Endothelial cell of umbilical vein (primary cell): ENCODE data around the gene ESPN. TPM values are rescaled to one million over a fixed set of nuclear protein-coding genes. Genes with fewer than 3 reads are reported as not detected.

Experiments used
- BruUV-seq: library from RNA; stranded (reverse); fragments of 400-500 nt; replicated peaks from 2 replicates; lab custom pipeline; 2021; lab: Mats Ljungman, UMichigan
- CTCF ChIA-PET: fragments of 300-600, 350-600 bp; sonication (Branson Sonifier 250); formaldehyde crosslinking; loops from one replicate; lab custom pipeline; 2021; ENCODE audit warnings: antibody characterized with exemption, inconsistent platforms; lab: Charles Lee
- POLR2A ChIA-PET: fragments of 300-600, 350-600 bp; sonication (Branson Sonifier 250); formaldehyde crosslinking; loops from one replicate; lab custom pipeline; 2021; ENCODE audit warnings: antibody characterized with exemption, inconsistent platforms; lab: Charles Lee
- DNase-seq: peaks from one replicate; pipeline ENCODE4 v3.0.0-alpha.2; 2011; ENCODE audit warnings: low read depth, low spot score
- FAIRE-seq: peaks from 2 replicates; lab custom pipeline; 2011; peaks lifted over from hg19 to GRCh38; lab: Jason Lieb, UNC
- H2AFZ ChIP-seq: 2 replicates; pipeline ENCODE4 v1.6.0; 2012; ENCODE audit warnings: low read depth, low read length, control low read depth, inconsistent platforms
- H3K27ac ChIP-seq: 2 replicates; pipeline ENCODE4 v1.5.1; 2011; ENCODE audit warnings: low read depth, mild to moderate bottlenecking, control low read depth, low read length, moderate library complexity; ENCODE audit not compliant: insufficient read depth
- H3K27me3 ChIP-seq, 2 experiments: 2 replicates each; pipeline versions ENCODE4 v1.6.0 to v1.6.1; 2011; ENCODE audit warnings: low read length in 2 of 2, mixed read lengths in 1 of 2; ENCODE audit not compliant: control insufficient read depth in 2 of 2, insufficient read depth in 2 of 2
- H3K36me3 ChIP-seq, 2 experiments: 2 replicates in 1 of 2; 3 replicates in 1 of 2; pipeline ENCODE4 v1.5.1; 2011; ENCODE audit warnings: low read length in 2 of 2, mild to moderate bottlenecking in 1 of 2, moderate library complexity in 1 of 2; ENCODE audit not compliant: control insufficient read depth in 2 of 2, insufficient read depth in 2 of 2; ENCODE audit errors: extremely low read depth in 1 of 2
- H3K4me1 ChIP-seq: 3 replicates; pipeline ENCODE4 v1.5.1; 2011; ENCODE audit warnings: mild to moderate bottlenecking, low read length; ENCODE audit not compliant: control insufficient read depth, insufficient read depth; ENCODE audit errors: extremely low read depth
- H3K4me2 ChIP-seq: 2 replicates; pipeline ENCODE4 v1.6.1; 2011; ENCODE audit warnings: low read length, control low read depth, mixed read lengths; ENCODE audit not compliant: insufficient read depth
- H3K4me3 ChIP-seq, 3 experiments: fragments of 200-600 bp in 1 of 3; sonication (generic), shearing (Covaris generic) in 1 of 3; replicated peaks in 1 of 3; 2 replicates each; pipeline ENCODE4 v1.5.1; 2011 to 2016; ENCODE audit warnings: control low read depth in 3 of 3, low read length in 3 of 3, mild to moderate bottlenecking in 2 of 3, inconsistent platforms in 1 of 3, low read depth in 1 of 3, moderate library complexity in 1 of 3; ENCODE audit not compliant: insufficient read depth in 1 of 3
- H3K79me2 ChIP-seq: 2 replicates; pipeline ENCODE4 v1.6.0; 2012; ENCODE audit warnings: low read length, inconsistent platforms; ENCODE audit not compliant: control insufficient read depth, insufficient read depth
- H3K9ac ChIP-seq: replicated peaks from 2 replicates; pipeline ENCODE3; 2011; ENCODE audit warnings: low read length, control low read depth; ENCODE audit not compliant: insufficient read depth; ENCODE audit errors: extremely low read depth
- H3K9me1 ChIP-seq: replicated peaks from 3 replicates; pipeline ENCODE4 v1.6.0; 2011; ENCODE audit warnings: mild to moderate bottlenecking, low read length; ENCODE audit not compliant: control insufficient read depth, insufficient read depth; ENCODE audit errors: extremely low read depth
- H3K9me3 ChIP-seq: replicated peaks from 2 replicates; pipeline ENCODE4 v1.5.1; 2012; ENCODE audit warnings: low read length, inconsistent platforms; ENCODE audit not compliant: control insufficient read depth, insufficient read depth
- H4K20me1 ChIP-seq: replicated peaks from 2 replicates; pipeline ENCODE3; 2011; ENCODE audit warnings: mild to moderate bottlenecking, low read length; ENCODE audit not compliant: control insufficient read depth, insufficient read depth; ENCODE audit errors: extremely low read depth
- EZH2 ChIP-seq: IDR thresholded peaks from 2 replicates; pipeline ENCODE4 v1.6.1; 2012; ENCODE audit warnings: borderline replicate concordance, low read depth, mild to moderate bottlenecking, moderate library complexity, low read length, inconsistent platforms; ENCODE audit not compliant: severe bottlenecking
- FOS ChIP-seq: IDR thresholded peaks from 2 replicates; pipeline ENCODE4 v1.6.1; 2011; ENCODE audit warnings: mild to moderate bottlenecking, low read length, moderate library complexity, borderline replicate concordance; ENCODE audit not compliant: insufficient read depth
- GATA2 ChIP-seq: IDR thresholded peaks from 2 replicates; pipeline ENCODE4 v1.7.0; 2011; ENCODE audit warnings: low read depth, mild to moderate bottlenecking, moderate library complexity, mixed read lengths, low read length; ENCODE audit not compliant: insufficient read length, insufficient read depth
- JUN ChIP-seq: IDR thresholded peaks from 2 replicates; pipeline ENCODE4 v1.6.1; 2011; ENCODE audit warnings: borderline replicate concordance, low read depth; ENCODE audit not compliant: insufficient read length, insufficient read depth
- MYC ChIP-seq: IDR thresholded peaks from one replicate; pipeline ENCODE4 v1.6.1; 2011; ENCODE audit warnings: mild to moderate bottlenecking, low read depth, low read length
- POLR2A ChIP-seq: IDR thresholded peaks from 2 replicates; pipeline ENCODE4 v1.6.1; 2012; ENCODE audit warnings: low read depth, mild to moderate bottlenecking, control low read depth, low read length
- POLR2AphosphoS5 ChIP-seq: IDR thresholded peaks from 2 replicates; pipeline ENCODE4 v1.6.1; 2012; ENCODE audit warnings: low read depth, mild to moderate bottlenecking, control low read depth, low read length, moderate library complexity; ENCODE audit not compliant: insufficient read depth
- dilution Hi-C: fragments of 300-500 bp; cut with MboI; formaldehyde crosslinking; loops from one replicate; pipeline ENCODE4 v1.15.0; 2019; ENCODE audit warnings: low sequenced_read_pairs; ENCODE audit not compliant: extremely low pct_ligation_motif_present
- intact Hi-C: fragments of 100-400 bp; cut with micrococcal nuclease; formaldehyde crosslinking; loops from one replicate; pipeline ENCODE4 v1.10.0; 2022
- polyA plus RNA-seq, 4 experiments: library from polyadenylated mRNA; depleted of rRNA in 3 of 4; stranded (reverse) in 3 of 4; unstranded in 1 of 4; fragments of >200 nt; gene quantifications; 2 replicates each; pipeline versions ENCODE4 v1.2.1 to v1.2.3, GENCODE V29; 2011 to 2012; ENCODE audit warnings: missing spikeins in 1 of 4
- total RNA-seq: library from RNA; stranded (reverse); gene quantifications from 2 replicates; pipeline ENCODE4 v1.2.3, GENCODE V29; 2021
- TF ChIP-seq, protein P1 (sequence below), 2 donors: IDR thresholded peaks; 1 replicate in 1 of 2; 2 replicates in 1 of 2; pipeline ENCODE4 v1.5.1; 2011; ENCODE audit warnings: low read length in 2 of 2, mild to moderate bottlenecking in 2 of 2, moderate library complexity in 2 of 2, control low read depth in 1 of 2, inconsistent platforms in 1 of 2, low read depth in 1 of 2; ENCODE audit not compliant: insufficient read depth in 1 of 2; ENCODE audit errors: extremely low read depth in 1 of 2
- TF ChIP-seq, protein P2 (sequence below): IDR thresholded peaks from 2 replicates; pipeline ENCODE4 v1.6.1; 2011; ENCODE audit not compliant: insufficient read depth, insufficient read length

ESPN gene
- total and polyA plus RNA-seq, 2 donors (not counting 3 experiments of a cell fraction or from before 2014, with no cell fraction given), result 0.54 to 0.71 TPM

DNA sequence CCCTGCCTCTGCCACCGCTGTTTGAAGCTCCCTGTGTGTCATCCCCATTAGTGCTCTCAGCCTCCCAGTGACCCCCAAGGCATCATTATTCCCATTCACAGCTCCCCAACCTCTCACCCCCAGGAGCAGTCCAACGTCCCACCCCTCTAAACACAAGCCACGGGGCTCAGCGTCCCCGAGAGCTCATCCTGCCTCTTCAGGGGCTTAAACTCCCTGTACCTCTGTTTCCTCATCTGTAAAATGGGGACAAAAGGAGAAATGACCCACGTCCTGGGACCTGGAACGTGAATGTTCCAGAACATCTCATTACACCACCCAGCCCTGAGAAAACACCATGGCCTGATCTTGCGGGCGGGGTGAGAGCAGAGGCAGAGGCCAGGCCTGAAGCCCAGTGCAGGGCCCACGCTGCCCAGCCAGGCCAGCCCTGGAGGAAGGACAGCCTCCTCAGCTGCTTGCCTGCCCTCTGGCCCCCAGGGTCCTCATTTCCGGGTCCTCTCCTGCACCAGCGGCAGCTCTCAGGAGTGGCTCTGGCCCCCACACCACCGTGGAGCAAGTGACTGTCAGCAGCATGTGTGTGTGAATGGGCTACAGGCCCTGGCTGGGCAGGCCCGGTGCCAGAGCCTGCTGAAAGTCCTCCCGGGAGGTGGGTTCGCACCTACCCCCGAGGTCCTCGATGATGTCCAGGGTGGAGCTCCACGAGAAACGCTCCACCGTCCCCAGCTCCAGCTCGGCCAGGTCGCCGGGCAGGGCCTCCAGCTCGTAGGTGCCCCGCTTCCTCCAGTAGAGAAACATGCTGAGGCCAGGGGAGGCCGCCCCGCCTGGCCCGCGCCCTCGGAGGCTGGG, 81.0 kb downstream of the ESPN start:
- no TSS peak for BruUV-seq
- dilution Hi-C loops, result no loop called here
- POLR2A ChIA-PET, result no interaction called here

More for the DNA sequence above, 81.0 kb downstream of the ESPN start:
- H3K4me2 ChIP-seq, result no peak overlapping the region
- H2AFZ ChIP-seq, result no peak overlapping the region
- no peak for DNase-seq
- no peaks in the 10 kb centered on the region for H3K9me1 ChIP-seq
- H3K79me2 ChIP-seq, result no peaks in the 10 kb centered on the region
- no peaks in the 10 kb centered on the region for H4K20me1 ChIP-seq
- H3K27ac ChIP-seq, result no peak overlapping the region
- no peak overlapping the region for H3K4me3 ChIP-seq
- no peak overlapping the region for H3K9ac ChIP-seq
- CTCF ChIA-PET, result interaction anchor here (0.9 to 3.5 kb wide), 3 partner anchors 8 to 18 kb away, joined by 3 to 28 read pairs (median 5); no protein-coding TSS in a partner anchor
- FAIRE-seq, result no peak
- peaks cover 3% of the 10 kb centered on the region for H3K4me1 ChIP-seq
- H3K27me3 ChIP-seq, result no peaks in the 10 kb centered on the region
- no peaks in the 10 kb centered on the region for H3K9me3 ChIP-seq
- intact Hi-C loops, result no loop called here
- TF ChIP-seq, protein P1, sequence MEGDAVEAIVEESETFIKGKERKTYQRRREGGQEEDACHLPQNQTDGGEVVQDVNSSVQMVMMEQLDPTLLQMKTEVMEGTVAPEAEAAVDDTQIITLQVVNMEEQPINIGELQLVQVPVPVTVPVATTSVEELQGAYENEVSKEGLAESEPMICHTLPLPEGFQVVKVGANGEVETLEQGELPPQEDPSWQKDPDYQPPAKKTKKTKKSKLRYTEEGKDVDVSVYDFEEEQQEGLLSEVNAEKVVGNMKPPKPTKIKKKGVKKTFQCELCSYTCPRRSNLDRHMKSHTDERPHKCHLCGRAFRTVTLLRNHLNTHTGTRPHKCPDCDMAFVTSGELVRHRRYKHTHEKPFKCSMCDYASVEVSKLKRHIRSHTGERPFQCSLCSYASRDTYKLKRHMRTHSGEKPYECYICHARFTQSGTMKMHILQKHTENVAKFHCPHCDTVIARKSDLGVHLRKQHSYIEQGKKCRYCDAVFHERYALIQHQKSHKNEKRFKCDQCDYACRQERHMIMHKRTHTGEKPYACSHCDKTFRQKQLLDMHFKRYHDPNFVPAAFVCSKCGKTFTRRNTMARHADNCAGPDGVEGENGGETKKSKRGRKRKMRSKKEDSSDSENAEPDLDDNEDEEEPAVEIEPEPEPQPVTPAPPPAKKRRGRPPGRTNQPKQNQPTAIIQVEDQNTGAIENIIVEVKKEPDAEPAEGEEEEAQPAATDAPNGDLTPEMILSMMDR (IDR thresholded peaks at IDR 0.05; ENCODE audit: extremely low read depth in 1 of 2, insufficient read depth in 1 of 2, low read depth in 1 of 2, low read length in 2 of 2), result no peak
- TF ChIP-seq GATA2, result no peak
- TF ChIP-seq EZH2, result no peak
- TF ChIP-seq FOS, result no peak
- TF ChIP-seq POLR2A, result no peak
- TF ChIP-seq, protein P2, sequence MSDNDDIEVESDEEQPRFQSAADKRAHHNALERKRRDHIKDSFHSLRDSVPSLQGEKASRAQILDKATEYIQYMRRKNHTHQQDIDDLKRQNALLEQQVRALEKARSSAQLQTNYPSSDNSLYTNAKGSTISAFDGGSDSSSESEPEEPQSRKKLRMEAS, result no peak
- TF ChIP-seq JUN, result no peak
- no peak for TF ChIP-seq POLR2AphosphoS5
- no peak for TF ChIP-seq MYC
- no peaks in the 10 kb centered on the region for H3K36me3 ChIP-seq
